ENCODE results near the gene ICAM2.

ICAM2 gene

DNA sequence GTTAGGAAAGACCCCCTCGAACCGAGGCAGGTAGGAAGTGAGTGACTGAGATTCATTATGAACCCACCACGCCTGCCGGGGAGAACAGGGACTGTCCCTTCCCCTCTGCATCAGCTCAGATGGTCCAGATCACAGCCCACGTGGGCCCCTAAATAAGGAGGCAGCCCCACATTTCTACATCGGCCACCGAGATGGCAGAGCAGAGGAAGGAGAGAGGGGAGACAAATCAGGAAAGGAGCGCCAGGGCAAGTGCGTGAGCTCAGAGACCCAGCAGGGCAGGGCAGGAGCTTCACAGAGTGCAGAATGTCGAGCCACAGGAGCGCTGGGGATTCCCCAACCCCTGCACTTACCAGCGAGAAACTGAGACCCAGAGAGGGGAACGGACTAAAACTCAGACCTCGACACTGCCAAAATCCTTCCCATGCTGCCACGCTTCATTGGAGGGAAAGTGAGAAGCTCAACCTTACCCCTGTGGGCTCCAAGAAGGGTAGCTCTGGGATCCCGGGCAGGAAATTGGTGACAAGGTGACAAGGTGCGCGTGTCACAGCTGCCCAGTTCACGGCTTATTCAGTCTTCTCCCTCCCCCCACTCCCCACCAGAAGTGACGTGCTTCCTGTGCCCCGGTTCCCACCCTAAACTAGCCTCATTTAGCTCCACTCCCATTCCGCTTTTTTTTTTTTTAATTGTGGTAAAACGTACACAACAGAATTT is at the start of gene ICAM2:
TSS of gene ICAM2 (minus strand) at position 578 of the 711 bp plus-strand sequence. CDS start 13,942 bp downstream, outside the sequence.
- H3K27ac ChIP-seq = no peak within 1 kb of the TSS
- TF ChIP-seq, protein P1, sequence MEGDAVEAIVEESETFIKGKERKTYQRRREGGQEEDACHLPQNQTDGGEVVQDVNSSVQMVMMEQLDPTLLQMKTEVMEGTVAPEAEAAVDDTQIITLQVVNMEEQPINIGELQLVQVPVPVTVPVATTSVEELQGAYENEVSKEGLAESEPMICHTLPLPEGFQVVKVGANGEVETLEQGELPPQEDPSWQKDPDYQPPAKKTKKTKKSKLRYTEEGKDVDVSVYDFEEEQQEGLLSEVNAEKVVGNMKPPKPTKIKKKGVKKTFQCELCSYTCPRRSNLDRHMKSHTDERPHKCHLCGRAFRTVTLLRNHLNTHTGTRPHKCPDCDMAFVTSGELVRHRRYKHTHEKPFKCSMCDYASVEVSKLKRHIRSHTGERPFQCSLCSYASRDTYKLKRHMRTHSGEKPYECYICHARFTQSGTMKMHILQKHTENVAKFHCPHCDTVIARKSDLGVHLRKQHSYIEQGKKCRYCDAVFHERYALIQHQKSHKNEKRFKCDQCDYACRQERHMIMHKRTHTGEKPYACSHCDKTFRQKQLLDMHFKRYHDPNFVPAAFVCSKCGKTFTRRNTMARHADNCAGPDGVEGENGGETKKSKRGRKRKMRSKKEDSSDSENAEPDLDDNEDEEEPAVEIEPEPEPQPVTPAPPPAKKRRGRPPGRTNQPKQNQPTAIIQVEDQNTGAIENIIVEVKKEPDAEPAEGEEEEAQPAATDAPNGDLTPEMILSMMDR (IDR thresholded peaks at IDR 0.05) = no peak
- no peak for TF ChIP-seq ZFX (IDR thresholded peaks at IDR 0.05; ENCODE audit: borderline replicate concordance)

DNA sequence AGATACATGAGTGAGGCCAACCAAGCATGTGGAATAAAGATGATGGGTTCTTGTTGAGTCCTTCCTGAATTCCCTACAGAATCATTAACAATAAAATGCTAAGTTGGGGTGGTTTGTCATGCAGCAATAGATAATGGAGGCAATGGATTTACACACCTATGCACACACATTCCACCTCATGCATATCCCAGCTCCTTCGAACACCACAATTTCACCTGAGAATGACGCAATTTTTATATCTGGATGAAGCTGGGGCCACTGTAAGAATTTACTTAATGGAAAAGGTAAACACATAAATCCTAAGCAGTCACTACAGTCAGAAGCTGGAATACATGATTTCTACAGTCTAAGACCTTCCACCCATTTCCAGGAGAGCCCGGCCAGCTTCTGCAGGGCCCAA is 49.8 kb upstream of the ICAM2 start:
- H3K27ac ChIP-seq = no peak overlapping the region
- TF ChIP-seq, protein P1 (IDR thresholded peaks at IDR 0.05) = no peak
- no peak for TF ChIP-seq ZFX (IDR thresholded peaks at IDR 0.05; ENCODE audit: borderline replicate concordance)

DNA sequence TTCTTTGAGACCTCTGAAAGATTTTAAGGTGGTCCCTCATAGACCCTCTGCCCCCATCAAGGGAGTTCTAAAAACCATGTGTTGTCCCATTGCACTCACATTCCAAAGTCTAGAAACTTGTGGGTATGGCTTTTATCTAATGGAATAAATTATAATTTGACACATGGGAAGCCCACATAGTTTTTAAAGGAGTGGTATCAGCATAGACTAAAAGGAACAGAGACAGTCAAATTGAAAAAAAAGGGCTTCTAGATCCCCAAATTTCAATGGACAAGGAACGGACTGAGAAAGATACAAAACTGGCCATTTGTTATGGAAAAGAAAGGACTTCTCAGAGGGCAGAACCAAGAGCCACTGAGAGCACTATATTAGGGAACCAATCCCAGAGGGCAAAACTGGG is 48.7 kb upstream of the ICAM2 start:
- no peak overlapping the region for H3K27ac ChIP-seq
- TF ChIP-seq, protein P1 (IDR thresholded peaks at IDR 0.05) = no peak
- TF ChIP-seq ZFX (IDR thresholded peaks at IDR 0.05; ENCODE audit: borderline replicate concordance) = no peak

- H3K27ac ChIP-seq = no peak overlapping the region
- TF ChIP-seq, protein P1 (IDR thresholded peaks at IDR 0.05) = no peak
- no peak for TF ChIP-seq ZFX (IDR thresholded peaks at IDR 0.05; ENCODE audit: borderline replicate concordance)
These were observed 47.2 kb upstream of the ICAM2 start for GRCh38 chr17:64067657-64068056.

- TF ChIP-seq, protein P1 (IDR thresholded peaks at IDR 0.05) = no peak
- no peak for TF ChIP-seq ZFX (IDR thresholded peaks at IDR 0.05; ENCODE audit: borderline replicate concordance)
These were observed 46.3 kb upstream of the ICAM2 start for GRCh38 chr17:64066716-64067115.

DNA sequence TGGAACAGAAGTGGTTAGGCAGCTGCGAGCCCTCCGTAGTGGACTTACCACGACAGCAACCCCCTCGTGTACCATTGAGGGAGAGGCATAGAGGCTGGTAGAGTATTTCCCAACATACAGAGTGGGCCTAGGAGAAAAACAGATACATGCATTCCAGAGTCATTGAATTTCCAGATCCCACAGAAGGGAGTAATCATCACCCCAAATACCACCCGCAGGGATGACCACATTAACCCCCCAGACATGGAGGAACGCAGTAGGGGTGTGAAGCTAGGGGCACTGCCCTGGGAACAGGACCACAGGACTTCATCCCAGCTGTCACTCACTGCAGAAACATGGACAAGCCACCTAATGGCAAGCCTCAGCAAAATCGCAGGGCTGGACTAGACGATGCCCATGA is 44.7 kb upstream of the ICAM2 start:
- H3K27ac ChIP-seq = no peak overlapping the region
- no peak for TF ChIP-seq ZFX (IDR thresholded peaks at IDR 0.05; ENCODE audit: borderline replicate concordance)
- TF ChIP-seq, protein P1 (IDR thresholded peaks at IDR 0.05) = no peak

More at GRCh38 chr17:64066716-64067115, 46.3 kb upstream of the ICAM2 start:
- no peak overlapping the region for H3K27ac ChIP-seq

GRCh38 chr17:64064331-64064730 is 43.9 kb upstream of the ICAM2 start:
- no peak overlapping the region for H3K27ac ChIP-seq
- TF ChIP-seq, protein P1 (IDR thresholded peaks at IDR 0.05) = no peak
- no peak for TF ChIP-seq ZFX (IDR thresholded peaks at IDR 0.05; ENCODE audit: borderline replicate concordance)

All from 22Rv1 (cell line).